ENCODE results near the gene PRSS1.
"Not testable (repeated sequence)": the region's sequence is repeated elsewhere in the genome, so short reads cannot be mapped to it uniquely, and the experiment has no call there.

The PRSS1 gene

DNA sequence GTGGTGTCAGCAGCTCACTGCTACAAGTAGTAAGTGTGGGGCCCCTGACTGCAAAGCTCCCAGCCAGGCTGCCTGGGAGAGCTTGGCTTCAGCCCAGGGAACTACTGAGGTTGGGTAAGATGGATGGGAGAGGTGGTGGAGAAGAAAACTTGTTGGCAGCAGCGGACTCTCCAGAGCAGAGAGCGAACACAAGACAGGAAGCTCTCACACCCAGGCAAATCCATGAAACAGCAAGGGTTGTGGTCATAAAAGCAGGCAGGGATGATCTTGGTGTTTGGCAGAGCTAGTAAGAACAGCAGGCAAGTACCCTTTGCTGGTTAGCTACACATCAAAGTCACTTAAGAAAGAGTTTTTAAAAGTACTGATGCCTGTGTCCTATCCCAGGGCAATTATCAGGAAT is 12.3 kb downstream of the PRSS1 start:
- not testable (repeated sequence) for H3K23ac ChIP-seq (ENCODE audit: low read length in 2 of 2); H2BK12ac ChIP-seq (ENCODE audit: low read length in 2 of 2); H3K18ac ChIP-seq (ENCODE audit: low read depth in 1 of 2, low read length in 2 of 2); H2AK5ac ChIP-seq (ENCODE audit: low read length, severe bottlenecking); H2AFZ ChIP-seq (ENCODE audit: low read depth, low read length); H3K4me2 ChIP-seq (ENCODE audit: low read length, poor library complexity, severe bottlenecking); H3K79me1 ChIP-seq (replicated peaks; ENCODE audit: low read length, poor library complexity, severe bottlenecking); H4K91ac ChIP-seq (ENCODE audit: low read length); H2BK5ac ChIP-seq (ENCODE audit: low read depth, low read length, poor library complexity, severe bottlenecking); H3K14ac ChIP-seq (ENCODE audit: low read length in 2 of 2); H2BK15ac ChIP-seq (ENCODE audit: low read depth, poor library complexity, severe bottlenecking); H3K4me1 ChIP-seq (ENCODE audit: control insufficient read depth, insufficient read depth, low read depth, low read length); H4K8ac ChIP-seq (ENCODE audit: low read length); H3K9me3 ChIP-seq (ENCODE audit: control insufficient read depth, low read length); H2BK120ac ChIP-seq (ENCODE audit: low read depth, low read length); H3K27ac ChIP-seq (ENCODE audit: low read length, poor library complexity, severe bottlenecking); H3K4ac ChIP-seq (ENCODE audit: low read depth in 1 of 2, low read length in 2 of 2); H3K9ac ChIP-seq (ENCODE audit: low read length); H3K4me3 ChIP-seq (ENCODE audit: insufficient read depth in 1 of 2, low read depth in 1 of 2, low read length in 2 of 2); DNase-seq; H3K36me3 ChIP-seq (ENCODE audit: control insufficient read depth in 1 of 2, insufficient read depth in 2 of 2, low read depth in 1 of 2, low read length in 2 of 2)
- WGBS, result 88% methylated on average over 2 of the region's 2 CpGs
- peaks cover 3 to 29% of the 10 kb centered on the region in 2 experiments for H3K27me3 ChIP-seq (ENCODE audit: control insufficient read depth in 1 of 2, insufficient read depth in 1 of 2, low read length in 2 of 2)

DNA sequence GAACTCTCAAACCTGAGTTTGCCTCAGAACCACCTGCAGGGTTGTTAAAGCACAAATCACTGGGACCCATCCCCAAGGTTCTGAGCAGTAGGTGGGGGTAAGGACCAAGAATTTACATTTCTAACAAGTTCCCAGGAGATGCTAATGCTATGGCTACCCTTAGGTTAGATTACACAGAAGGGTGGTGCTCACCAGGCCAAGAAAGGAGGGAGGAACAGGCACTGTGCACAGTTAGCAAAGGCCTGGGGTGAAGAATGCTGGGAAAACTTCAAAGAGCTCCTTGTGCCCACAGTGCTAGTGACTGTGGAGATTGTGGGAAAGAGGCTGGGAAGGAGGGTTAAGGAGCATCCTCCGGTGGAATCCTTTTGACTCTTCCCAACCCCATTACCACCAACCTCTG is 12.8 kb downstream of the PRSS1 start:
- no peak for DNase-seq
- Histone ChIP-seq H3K4me1 (ENCODE audit: control insufficient read depth, insufficient read depth, low read depth, low read length) (no peaks in the 10 kb centered on the region), H3K18ac (ENCODE audit: low read depth in 1 of 2, low read length in 2 of 2) (no peak overlapping the region), H3K4me3 (ENCODE audit: insufficient read depth in 1 of 2, low read depth in 1 of 2, low read length in 2 of 2) (no peak overlapping the region), H3K9ac (ENCODE audit: low read length) (no peak overlapping the region), H3K4me2 (ENCODE audit: low read length, poor library complexity, severe bottlenecking) (no peak overlapping the region), H2BK120ac (ENCODE audit: low read depth, low read length) (no peak overlapping the region), H2BK5ac (ENCODE audit: low read depth, low read length, poor library complexity, severe bottlenecking) (no peak overlapping the region), H2BK15ac (ENCODE audit: low read depth, poor library complexity, severe bottlenecking) (no peak overlapping the region), H2AFZ (ENCODE audit: low read depth, low read length) (no peak overlapping the region), H2AK5ac (ENCODE audit: low read length, severe bottlenecking) (no peak overlapping the region), H3K27me3 (ENCODE audit: control insufficient read depth in 1 of 2, insufficient read depth in 1 of 2, low read length in 2 of 2) (peaks cover 3 to 32% of the 10 kb centered on the region in 2 experiments), H3K23ac (ENCODE audit: low read length in 2 of 2) (no peak overlapping the region), H3K79me1 (replicated peaks; ENCODE audit: low read length, poor library complexity, severe bottlenecking) (no peaks in the 10 kb centered on the region), H3K4ac (ENCODE audit: low read depth in 1 of 2, low read length in 2 of 2) (no peak overlapping the region), H4K91ac (ENCODE audit: low read length) (no peak overlapping the region), H3K14ac (ENCODE audit: low read length in 2 of 2) (no peak overlapping the region), H3K36me3 (ENCODE audit: control insufficient read depth in 1 of 2, insufficient read depth in 2 of 2, low read depth in 1 of 2, low read length in 2 of 2) (no peaks in the 10 kb centered on the region), H4K8ac (ENCODE audit: low read length) (no peak overlapping the region), H3K9me3 (ENCODE audit: control insufficient read depth, low read length) (no peaks in the 10 kb centered on the region), H3K27ac (ENCODE audit: low read length, poor library complexity, severe bottlenecking) (no peak overlapping the region), H2BK12ac (ENCODE audit: low read length in 2 of 2) (no peak overlapping the region)
- whole genome bisulfite sequencing, result 57% methylated on average over 1 of the region's 1 CpG

DNA sequence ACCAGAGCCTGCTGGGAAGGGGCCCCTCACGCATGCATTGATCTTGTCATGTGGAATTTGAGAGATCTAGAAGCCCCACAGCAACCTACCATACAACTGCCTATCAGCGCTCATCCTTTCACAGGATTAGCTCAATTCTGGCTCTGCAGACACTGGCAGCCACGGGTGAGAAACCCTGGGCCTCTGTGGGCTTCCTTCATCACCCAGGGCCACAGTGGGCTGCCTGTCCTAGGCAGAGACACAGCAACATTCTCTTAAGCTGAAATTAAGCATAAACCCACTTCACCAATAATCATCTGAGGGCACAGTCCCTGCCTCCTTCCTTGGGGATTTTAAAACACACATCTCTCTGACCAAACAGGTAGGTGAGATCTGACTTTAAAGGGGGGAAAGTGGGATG is 18.2 kb downstream of the PRSS1 start:
- H3K18ac ChIP-seq (ENCODE audit: low read depth in 1 of 2, low read length in 2 of 2), result no peak overlapping the region
- no peaks in the 10 kb centered on the region for H3K36me3 ChIP-seq (ENCODE audit: control insufficient read depth in 1 of 2, insufficient read depth in 2 of 2, low read depth in 1 of 2, low read length in 2 of 2)
- no peak overlapping the region for H3K9ac ChIP-seq (ENCODE audit: low read length)
- no peak overlapping the region for H3K27ac ChIP-seq (ENCODE audit: low read length, poor library complexity, severe bottlenecking)
- no peak for DNase-seq
- no peaks in the 10 kb centered on the region for H3K9me3 ChIP-seq (ENCODE audit: control insufficient read depth, low read length)
- H2BK15ac ChIP-seq (ENCODE audit: low read depth, poor library complexity, severe bottlenecking), result no peak overlapping the region
- 49% methylated on average over 3 of the region's 3 CpGs for WGBS
- no peak overlapping the region for H2AK5ac ChIP-seq (ENCODE audit: low read length, severe bottlenecking)
- no peak overlapping the region for H2BK5ac ChIP-seq (ENCODE audit: low read depth, low read length, poor library complexity, severe bottlenecking)
- no peak overlapping the region for H3K4ac ChIP-seq (ENCODE audit: low read depth in 1 of 2, low read length in 2 of 2)
- H2AFZ ChIP-seq (ENCODE audit: low read depth, low read length), result no peak overlapping the region
- H4K8ac ChIP-seq (ENCODE audit: low read length), result no peak overlapping the region
- peaks cover 9 to 48% of the 10 kb centered on the region in 2 experiments for H3K27me3 ChIP-seq (ENCODE audit: control insufficient read depth in 1 of 2, insufficient read depth in 1 of 2, low read length in 2 of 2)
- H2BK120ac ChIP-seq (ENCODE audit: low read depth, low read length), result no peak overlapping the region
- no peak overlapping the region for H3K4me3 ChIP-seq (ENCODE audit: insufficient read depth in 1 of 2, low read depth in 1 of 2, low read length in 2 of 2)
- no peaks in the 10 kb centered on the region for H3K4me1 ChIP-seq (ENCODE audit: control insufficient read depth, insufficient read depth, low read depth, low read length)
- H2BK12ac ChIP-seq (ENCODE audit: low read length in 2 of 2), result no peak overlapping the region
- no peak overlapping the region for H3K4me2 ChIP-seq (ENCODE audit: low read length, poor library complexity, severe bottlenecking)
- H3K14ac ChIP-seq (ENCODE audit: low read length in 2 of 2), result no peak overlapping the region
- no peak overlapping the region for H4K91ac ChIP-seq (ENCODE audit: low read length)
- no peak overlapping the region for H3K23ac ChIP-seq (ENCODE audit: low read length in 2 of 2)
- H3K79me1 ChIP-seq (replicated peaks; ENCODE audit: low read length, poor library complexity, severe bottlenecking), result no peaks in the 10 kb centered on the region

DNA sequence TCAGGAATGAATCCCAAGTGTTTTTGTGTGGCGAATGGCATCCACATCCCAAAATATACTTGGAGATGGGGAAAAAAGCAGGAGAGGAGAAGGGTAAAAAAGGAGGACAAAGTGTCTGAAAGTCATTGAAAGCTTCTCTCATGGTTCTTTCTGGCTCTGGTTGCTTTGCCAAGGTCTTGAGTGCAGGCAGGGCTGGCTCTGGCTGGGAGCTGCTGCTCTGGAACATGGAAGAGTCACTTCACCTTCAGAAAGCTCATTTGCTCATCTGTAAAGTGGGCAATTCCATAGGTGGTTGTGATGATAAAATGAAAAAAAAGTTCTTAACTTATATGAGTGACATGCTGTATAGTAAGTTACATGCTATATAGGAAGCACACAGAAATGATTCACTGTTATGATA is 18.6 kb downstream of the PRSS1 start:
- no peaks in the 10 kb centered on the region for H3K36me3 ChIP-seq (ENCODE audit: control insufficient read depth in 1 of 2, insufficient read depth in 2 of 2, low read depth in 1 of 2, low read length in 2 of 2)
- H3K23ac ChIP-seq (ENCODE audit: low read length in 2 of 2), result no peak overlapping the region
- no peak overlapping the region for H4K8ac ChIP-seq (ENCODE audit: low read length)
- H2BK5ac ChIP-seq (ENCODE audit: low read depth, low read length, poor library complexity, severe bottlenecking), result no peak overlapping the region
- H2BK15ac ChIP-seq (ENCODE audit: low read depth, poor library complexity, severe bottlenecking), result no peak overlapping the region
- H3K18ac ChIP-seq (ENCODE audit: low read depth in 1 of 2, low read length in 2 of 2), result no peak overlapping the region
- WGBS, result 63% methylated on average over 1 of the region's 1 CpG
- no peaks in the 10 kb centered on the region for H3K9me3 ChIP-seq (ENCODE audit: control insufficient read depth, low read length)
- H3K14ac ChIP-seq (ENCODE audit: low read length in 2 of 2), result no peak overlapping the region
- H3K4me2 ChIP-seq (ENCODE audit: low read length, poor library complexity, severe bottlenecking), result no peak overlapping the region
- H2BK120ac ChIP-seq (ENCODE audit: low read depth, low read length), result no peak overlapping the region
- H3K9ac ChIP-seq (ENCODE audit: low read length), result no peak overlapping the region
- H3K4me1 ChIP-seq (ENCODE audit: control insufficient read depth, insufficient read depth, low read depth, low read length), result no peaks in the 10 kb centered on the region
- no peak overlapping the region for H2AK5ac ChIP-seq (ENCODE audit: low read length, severe bottlenecking)
- peaks cover 9 to 47% of the 10 kb centered on the region in 2 experiments for H3K27me3 ChIP-seq (ENCODE audit: control insufficient read depth in 1 of 2, insufficient read depth in 1 of 2, low read length in 2 of 2)
- no peak for DNase-seq
- H3K4me3 ChIP-seq (ENCODE audit: insufficient read depth in 1 of 2, low read depth in 1 of 2, low read length in 2 of 2), result no peak overlapping the region
- H3K4ac ChIP-seq (ENCODE audit: low read depth in 1 of 2, low read length in 2 of 2), result no peak overlapping the region
- H2BK12ac ChIP-seq (ENCODE audit: low read length in 2 of 2), result no peak overlapping the region
- H4K91ac ChIP-seq (ENCODE audit: low read length), result no peak overlapping the region
- no peak overlapping the region for H3K27ac ChIP-seq (ENCODE audit: low read length, poor library complexity, severe bottlenecking)
- no peak overlapping the region for H2AFZ ChIP-seq (ENCODE audit: low read depth, low read length)
- H3K79me1 ChIP-seq (replicated peaks; ENCODE audit: low read length, poor library complexity, severe bottlenecking), result no peaks in the 10 kb centered on the region
